Uterus (tissue), 2 donors: ENCODE results near the gene OPRM1.

Experiments used
- POLR2A ChIP-seq, 2 donors: fragments of 450-650 bp; IDR thresholded peaks; one replicate each; pipeline ENCODE4 v1.6.1; 2016; ENCODE audit warnings: antibody characterized with exemption in 2 of 2, mild to moderate bottlenecking in 1 of 2, moderate library complexity in 1 of 2
- TF ChIP-seq, protein P1 (sequence below), 4 experiments: fragments of 200-600 bp in 2 of 4; fragments of 450-650 bp in 2 of 4; sonication (generic) in 2 of 4; IDR thresholded peaks; one replicate each; pipeline ENCODE4 v1.5.1; 2016 to 2019; ENCODE audit warnings: antibody characterized with exemption in 4 of 4, mild to moderate bottlenecking in 2 of 4, moderate library complexity in 1 of 4

DNA sequence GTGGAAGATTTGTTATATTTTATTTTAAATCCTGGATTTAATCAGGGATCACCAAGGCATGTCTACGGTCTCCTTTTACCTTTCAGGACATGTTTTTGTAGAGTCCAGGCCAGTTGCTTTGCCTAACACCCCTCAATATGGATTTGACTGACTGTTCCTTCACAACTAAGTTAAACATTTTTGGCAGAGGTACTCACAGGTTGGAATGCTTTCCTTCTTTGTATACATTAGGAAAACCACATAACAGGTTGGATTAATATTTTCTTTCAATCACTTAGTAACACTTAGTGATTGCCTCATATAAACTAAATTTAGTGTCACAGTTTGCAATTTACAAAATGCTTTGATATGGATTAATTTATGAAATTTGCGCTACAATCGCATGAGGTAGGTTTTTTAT lies 253.0 kb downstream of the OPRM1 start:
- TF ChIP-seq, protein P1, sequence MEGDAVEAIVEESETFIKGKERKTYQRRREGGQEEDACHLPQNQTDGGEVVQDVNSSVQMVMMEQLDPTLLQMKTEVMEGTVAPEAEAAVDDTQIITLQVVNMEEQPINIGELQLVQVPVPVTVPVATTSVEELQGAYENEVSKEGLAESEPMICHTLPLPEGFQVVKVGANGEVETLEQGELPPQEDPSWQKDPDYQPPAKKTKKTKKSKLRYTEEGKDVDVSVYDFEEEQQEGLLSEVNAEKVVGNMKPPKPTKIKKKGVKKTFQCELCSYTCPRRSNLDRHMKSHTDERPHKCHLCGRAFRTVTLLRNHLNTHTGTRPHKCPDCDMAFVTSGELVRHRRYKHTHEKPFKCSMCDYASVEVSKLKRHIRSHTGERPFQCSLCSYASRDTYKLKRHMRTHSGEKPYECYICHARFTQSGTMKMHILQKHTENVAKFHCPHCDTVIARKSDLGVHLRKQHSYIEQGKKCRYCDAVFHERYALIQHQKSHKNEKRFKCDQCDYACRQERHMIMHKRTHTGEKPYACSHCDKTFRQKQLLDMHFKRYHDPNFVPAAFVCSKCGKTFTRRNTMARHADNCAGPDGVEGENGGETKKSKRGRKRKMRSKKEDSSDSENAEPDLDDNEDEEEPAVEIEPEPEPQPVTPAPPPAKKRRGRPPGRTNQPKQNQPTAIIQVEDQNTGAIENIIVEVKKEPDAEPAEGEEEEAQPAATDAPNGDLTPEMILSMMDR (IDR thresholded peaks at IDR 0.05), result no peak
- TF ChIP-seq POLR2A (IDR thresholded peaks at IDR 0.05), result no peak
